GM21723 (cell line): ENCODE data around the gene HDHD5.

Source experiments
- ATAC-seq: cut with Tn5 transposase; IDR thresholded peaks from one replicate; pipeline ENCODE4 v1.9.1; 2021; ENCODE audit warnings: mild to moderate bottlenecking, moderate library complexity; ENCODE audit not compliant: unreplicated experiment

Gene HDHD5

DNA sequence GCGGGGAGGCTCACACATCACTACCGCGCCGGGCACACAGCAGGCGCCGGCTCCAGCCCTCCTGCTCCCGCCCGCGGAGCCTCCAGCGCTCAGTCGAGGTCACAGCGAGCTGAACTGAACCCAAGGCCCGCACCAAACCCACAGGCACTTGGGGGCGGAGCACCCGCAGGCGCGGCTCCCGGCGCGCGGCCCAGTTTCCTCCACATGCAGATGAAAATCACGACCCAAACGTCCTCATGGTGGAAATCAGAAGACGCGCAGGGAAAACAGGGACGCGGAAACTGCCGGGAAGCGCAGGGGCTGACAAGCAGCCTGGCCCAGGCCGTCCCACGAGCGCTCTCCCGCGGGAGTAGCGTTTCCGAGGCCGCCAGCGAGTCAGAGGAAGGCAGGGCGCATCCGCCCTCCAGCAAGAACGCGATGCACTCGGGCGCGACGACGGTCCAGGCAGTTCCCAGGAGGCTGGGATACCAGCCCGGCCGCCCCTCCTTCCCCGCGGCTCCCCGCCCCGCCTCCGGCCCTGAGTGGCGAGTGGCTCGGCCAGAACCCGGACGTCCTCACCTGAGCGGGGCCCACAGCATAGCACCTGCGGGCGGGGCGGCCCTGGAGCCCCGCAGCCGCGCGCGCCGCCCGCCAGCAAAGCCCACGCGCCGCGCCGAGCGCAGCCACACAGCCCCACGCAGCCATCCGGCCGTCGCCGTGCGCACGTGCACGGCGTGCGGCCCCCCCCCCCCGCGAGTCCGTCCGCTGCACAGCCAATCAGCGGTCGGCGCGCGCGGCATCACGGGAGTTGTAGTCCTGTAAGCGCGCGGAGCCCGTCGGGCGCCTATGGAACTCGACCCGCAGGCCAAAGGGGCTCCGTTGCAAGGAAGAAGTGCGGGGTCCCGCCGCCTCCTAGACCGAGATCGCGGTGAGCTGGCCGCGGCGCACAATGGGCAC, at the start of gene HDHD5:
Gene HDHD5 (minus strand): TSS at position 710 of the 936 bp plus-strand sequence. CDS start 26 bp downstream, at position 684.
- ATAC-seq = peak; percentile 71

DNA sequence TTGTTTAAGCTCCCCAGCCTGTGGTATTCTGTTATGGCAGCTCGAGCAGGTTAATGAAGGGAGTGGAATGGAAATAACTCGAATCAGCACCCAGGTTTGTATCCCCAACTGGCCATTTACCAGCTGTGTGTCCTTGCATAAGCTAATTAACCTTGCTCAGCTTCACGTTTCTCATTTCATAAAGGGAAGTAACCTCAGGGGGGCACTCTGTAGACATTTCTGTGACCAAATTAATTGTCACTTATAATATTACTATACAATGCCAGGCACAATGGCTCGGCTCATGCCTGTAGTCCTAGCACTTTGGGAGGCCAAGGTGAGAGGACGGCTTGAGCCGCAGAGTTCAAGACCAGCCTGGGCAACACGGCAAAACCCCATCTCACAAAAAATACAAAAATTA, 46.4 kb upstream of the HDHD5 start:
- ATAC-seq = no peak

GRCh38 chr22:17201285-17201945, 42.3 kb upstream of the HDHD5 start:
- ATAC-seq = no peak

DNA sequence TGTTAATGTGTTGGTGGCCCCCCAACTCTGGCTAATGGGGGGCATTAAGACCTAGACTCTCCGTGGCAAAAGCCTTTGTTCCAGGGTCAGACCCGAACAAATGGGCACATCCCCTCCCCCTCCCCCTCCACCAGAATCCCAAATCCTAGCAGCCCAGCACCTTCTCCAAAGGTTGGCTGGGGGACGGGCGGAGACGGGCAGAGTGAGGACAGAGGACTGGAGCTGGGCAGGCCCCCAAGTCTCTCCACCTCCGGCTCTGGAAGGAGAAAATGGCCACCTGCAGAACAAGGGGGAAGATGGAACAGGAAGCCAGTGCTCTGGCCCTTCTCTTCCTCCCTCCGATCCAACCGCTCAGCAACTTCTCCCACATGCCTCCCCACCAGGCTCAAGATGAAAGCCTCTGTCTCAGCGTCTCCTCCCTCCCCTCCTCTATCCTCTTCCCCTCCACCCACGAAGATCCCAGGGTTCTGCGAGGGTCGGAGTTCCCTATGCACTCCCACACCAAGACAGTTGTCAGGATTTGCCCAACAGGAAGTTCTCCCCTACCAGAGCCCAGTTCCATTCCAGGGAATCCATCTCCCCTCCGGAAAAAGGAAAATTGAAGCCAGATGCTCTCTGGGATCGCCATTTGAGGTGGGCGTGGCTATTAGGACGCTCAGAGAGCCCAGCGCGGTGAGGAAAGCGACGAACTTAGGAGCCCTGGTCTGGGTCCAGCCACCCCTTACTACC, 40.1 kb upstream of the HDHD5 start:
- ATAC-seq = no peak

DNA sequence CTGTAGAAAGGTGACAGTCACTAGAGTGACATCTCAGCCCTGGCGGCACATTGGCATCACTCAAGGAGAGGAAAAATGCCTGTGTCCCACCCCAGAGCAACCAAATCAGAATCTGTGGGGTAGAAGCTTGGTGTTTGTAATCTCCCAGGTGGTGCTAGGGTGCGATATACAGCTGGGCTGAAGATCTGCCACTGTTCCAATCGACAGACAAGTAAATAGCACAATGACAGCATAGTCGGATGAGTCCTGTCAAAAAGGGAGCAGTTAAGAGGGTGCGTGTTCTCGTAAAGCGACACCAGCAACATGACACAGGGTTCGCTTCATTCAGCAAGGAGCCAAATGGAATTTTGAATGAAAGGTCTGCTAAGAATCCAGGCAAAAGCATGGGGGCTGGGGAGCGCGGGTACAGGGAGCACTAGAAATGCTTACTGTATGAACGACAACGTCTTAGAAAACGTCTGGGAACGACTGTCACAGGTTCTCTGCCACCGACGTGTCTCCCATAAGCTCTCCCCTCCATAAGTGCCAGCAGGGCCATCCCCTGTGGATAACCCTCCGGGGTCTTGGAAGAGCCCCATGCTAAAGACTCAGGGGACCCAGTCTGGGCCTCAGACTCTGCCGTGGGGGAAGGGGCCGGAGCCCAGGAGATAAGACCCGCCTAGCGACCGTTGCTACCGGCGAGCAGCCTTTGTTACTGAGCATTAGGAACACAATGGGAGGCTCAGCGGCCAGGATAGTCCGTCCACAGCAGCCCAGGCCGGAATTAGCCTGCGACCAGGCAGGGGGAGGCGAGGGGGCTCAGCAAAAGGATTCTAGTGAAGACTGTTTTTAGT, 39.3 kb upstream of the HDHD5 start:
- ATAC-seq = no peak

DNA sequence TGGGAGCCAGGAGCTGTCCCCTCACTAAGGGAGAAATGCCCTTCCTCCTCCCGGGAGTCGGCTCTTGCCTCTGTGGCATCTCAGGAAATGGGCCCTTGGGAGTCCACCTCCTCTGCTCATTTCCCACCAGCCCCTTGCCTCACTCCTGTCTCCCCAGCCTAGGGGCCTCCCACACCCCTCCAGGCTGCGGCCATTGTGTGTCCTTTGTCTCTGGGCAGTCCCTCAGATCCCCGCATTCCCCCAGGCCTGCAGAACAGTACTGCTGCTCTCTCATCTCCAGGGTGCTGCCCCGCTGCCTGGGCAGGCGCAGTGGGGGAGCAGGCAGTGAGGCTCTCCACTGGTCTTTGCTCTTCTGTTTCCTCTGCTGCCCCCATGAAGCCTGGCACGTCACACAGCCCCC, 35.1 kb upstream of the HDHD5 start:
- no peak for ATAC-seq

GRCh38 chr22:17192186-17192585, 33.1 kb upstream of the HDHD5 start:
- no peak for ATAC-seq

- no peak for ATAC-seq
Measured at GRCh38 chr22:17191163-17191784, 32.2 kb upstream of the HDHD5 start.

DNA sequence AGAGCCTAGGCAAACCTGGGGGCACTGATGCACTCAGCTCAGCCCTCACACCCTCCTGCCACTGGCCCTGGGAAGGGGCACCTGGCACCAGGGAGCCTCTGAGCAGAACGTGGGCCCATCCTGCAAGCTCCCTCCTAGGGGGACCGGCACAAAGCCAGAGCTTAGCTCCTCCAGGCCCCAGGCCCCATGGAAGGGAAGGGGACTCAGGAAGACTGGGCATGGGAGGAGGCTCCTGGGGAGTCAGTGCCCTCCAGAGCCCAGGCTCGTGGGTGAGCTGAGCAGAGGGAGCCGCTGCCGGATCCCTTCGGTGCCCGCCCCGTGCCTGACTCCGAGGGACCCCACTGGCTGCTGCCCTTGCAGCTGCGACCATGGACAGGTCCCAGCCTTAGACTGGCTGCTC, 31.6 kb upstream of the HDHD5 start:
- no peak for ATAC-seq

DNA sequence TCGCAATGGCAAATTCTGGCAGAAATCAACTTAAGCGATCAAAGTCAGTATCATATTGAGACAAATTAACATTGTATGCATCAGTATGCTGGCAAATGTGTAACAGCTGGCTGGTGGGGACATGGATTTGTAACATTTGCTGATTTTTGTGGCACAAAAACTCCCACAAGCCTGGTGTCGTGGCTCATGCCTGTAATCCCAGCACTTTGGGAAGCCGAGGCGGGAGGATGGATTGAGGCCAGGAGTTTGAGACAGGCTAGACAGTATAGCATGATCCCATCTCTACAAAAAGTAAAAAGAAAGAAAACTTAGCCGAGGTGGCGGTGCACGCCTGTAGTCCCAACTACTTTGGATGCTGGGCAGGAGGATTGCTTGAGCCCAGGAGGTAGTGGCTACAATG, 17.6 kb upstream of the HDHD5 start:
- no peak for ATAC-seq

GRCh38 chr22:17172029-17172833, 13.2 kb upstream of the HDHD5 start:
- no peak for ATAC-seq

DNA sequence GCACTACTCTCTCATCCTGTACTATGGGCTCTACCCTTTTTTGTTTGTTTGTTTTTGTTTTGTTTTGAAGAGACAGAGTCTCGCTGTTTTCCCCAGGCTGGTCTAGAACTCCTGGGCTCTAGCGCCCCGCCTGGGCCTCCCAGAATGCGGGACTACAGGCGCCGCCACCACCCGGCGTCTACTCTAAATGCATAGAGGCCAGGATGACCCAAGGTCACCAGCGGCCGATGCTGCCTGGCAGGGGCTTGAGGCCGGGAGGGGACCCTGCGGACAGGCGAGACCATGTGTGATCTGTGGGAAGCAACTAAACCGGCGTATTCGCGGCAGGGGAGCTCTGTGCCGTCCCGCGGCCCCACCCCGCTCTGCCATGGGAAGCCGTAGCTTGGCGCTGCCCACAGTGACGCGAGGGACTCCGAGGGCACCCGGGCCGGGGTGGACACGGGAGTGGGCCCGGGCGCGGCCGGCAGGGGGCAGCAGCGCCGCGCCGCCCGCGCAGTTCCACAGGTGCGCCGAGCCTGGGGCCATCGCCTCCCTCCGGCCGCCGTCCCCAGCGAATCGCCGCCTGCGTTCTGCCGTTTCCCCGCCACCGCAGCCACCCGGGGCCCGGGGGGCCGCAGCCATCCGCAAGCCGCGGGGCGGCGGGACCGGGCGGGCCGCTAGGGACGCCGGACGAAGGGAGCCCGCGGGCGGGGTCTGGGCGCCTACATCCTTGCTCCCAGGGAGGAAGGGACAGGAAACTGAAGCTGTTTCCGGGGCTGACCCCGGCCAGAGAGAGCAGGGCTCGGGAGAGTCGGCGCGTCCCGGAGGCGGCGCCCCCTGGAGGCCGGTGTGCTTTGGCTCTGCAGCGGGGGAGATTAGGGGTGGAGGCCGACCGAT, 12.3 kb upstream of the HDHD5 start:
- peak; percentile 90 for ATAC-seq

GRCh38 chr22:17167486-17167885, 8.4 kb upstream of the HDHD5 start:
- ATAC-seq = no peak

GRCh38 chr22:17164392-17165024, 5.4 kb upstream of the HDHD5 start:
- ATAC-seq = no peak

DNA sequence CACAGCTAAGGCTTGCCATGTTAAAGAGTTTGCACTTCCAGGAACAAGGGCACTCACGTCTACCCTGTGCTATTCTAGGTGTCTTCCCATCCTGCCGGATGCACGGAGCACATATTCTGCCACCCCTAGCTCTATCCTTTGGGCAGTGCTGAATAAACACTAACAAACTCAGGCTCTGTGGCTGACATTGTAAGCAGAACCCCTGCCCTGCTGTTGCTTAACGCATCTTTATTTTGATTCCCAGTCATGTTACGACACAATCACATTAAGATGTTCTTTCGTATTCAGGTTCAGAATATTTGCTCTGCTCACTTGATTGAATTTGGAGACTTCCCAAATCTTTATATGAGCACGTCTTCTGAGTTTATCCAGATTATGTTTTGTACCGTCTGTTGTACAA, 3.7 kb upstream of the HDHD5 start:
- no peak for ATAC-seq

DNA sequence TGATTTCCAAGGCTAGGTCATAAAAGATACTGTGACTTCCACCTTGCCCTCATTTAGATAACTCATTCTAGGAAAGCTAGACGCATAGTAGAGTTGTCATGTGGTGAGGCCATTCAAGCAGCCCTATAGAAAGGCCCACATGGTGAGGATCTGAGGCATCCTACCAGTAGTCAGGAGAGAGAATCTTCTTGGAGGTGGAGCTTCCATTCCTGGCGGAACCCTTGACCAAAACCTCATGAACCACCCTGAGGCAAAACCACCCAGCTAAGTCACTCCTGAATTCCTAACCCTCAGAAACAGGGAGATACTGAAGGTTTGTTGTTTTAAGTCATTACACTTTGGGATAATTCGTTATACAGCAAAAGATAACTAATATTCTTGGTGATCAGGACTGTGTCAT, 2.9 kb upstream of the HDHD5 start:
- ATAC-seq = no peak

DNA sequence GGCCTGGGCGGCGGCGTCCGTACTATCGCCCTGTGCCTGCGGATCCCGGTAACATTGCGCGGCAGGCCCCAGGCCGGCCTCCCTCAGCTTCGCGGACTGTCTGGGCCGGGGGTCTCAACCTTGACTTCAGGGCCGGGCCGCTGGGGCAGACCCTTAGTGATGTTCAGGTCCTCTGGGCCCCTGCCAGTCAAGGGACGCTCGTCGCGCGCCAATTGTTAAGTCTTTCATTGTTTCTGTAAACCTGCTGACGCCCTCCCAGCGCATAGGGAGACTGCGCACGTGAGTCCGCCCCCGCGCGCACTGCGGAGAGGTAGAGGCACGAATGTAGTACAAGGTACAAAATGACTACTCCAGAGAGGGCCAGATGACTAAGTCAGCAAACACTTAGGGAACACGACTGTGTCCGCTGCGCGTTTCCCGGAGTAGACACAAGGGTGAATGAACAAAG, 451 bp upstream of the HDHD5 start:
- ATAC-seq = peak; percentile 32

DNA sequence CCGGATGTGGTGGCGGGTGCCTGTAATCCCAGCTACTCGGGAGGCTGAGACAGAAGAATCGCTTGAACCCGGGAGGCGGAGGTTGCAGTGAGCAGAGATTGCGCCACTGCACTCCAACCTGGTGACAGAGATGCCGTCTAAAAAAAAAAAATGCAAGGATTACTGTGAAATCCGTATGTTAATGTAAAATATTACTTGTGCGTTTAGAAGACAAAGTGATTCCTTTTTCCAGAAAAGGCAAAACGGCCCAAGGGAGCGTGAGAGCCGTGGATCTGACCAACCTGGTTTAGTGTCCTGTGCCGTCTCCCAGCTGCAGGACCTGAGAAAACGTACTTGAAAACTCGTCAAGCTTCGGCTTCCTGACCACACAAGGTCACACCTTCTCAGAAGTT, 905 bp downstream of the HDHD5 start:
- ATAC-seq = no peak
